SH-SY5Y (cell line): Measurements from ENCODE around the gene CNTNAP5.

Experiments
- GATA2 ChIP-seq: IDR thresholded peaks from 2 replicates; pipeline ENCODE4 v1.6.1; 2011; ENCODE audit warnings: mild to moderate bottlenecking, low read depth, low read length
- GATA3 ChIP-seq: IDR thresholded peaks from 2 replicates; pipeline ENCODE4 v1.6.1; 2011; ENCODE audit warnings: low read depth, mild to moderate bottlenecking, low read length, moderate library complexity

DNA sequence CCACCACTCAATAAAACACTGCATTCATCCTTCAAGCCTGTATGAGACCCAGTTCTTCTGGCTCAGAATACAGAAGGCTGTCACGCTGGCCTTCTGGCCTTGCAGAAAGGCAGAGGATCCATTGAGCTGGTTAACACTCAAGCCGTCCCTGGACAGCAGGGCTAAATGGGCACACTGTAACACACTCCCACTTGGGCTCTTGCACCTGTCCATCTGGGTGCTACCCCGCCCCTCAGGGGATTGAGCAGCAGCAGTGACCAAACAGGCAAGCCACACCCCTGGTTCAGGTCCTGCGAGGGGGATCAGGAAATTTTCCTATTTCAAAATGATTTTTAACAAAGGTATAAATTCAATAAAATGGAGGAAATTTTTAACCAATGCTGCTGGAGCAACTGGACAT, 936.0 kb downstream of the CNTNAP5 start:
- no peak for TF ChIP-seq GATA3
- no peak for TF ChIP-seq GATA2
